HL-60 (cell line): ENCODE measurements around the gene ZNF611.
"Not testable (repeated sequence)": the region's sequence is repeated elsewhere in the genome, so short reads cannot be mapped to it uniquely, and the experiment has no call there.

ENCODE experiments used
- DNase-seq, 2 experiments: peaks; one replicate each; pipeline ENCODE4 v3.0.0-alpha.2; 2010 to 2020; ENCODE audit warnings: low read depth in 1 of 2, low spot score in 1 of 2
- H3K27ac ChIP-seq: fragments of 250-450 bp; sonication (Bioruptor Pico); replicated peaks from 2 replicates; pipeline ENCODE4 v1.5.1; 2020; ENCODE audit warnings: mild to moderate bottlenecking, moderate library complexity
- H3K27me3 ChIP-seq: fragments of 250-450 bp; sonication (Bioruptor Pico); 2 replicates; pipeline ENCODE4 v1.5.1; 2021; ENCODE audit warnings: mild to moderate bottlenecking, moderate library complexity; ENCODE audit not compliant: insufficient read depth, poor library complexity, severe bottlenecking
- H3K4me3 ChIP-seq: replicated peaks from 2 replicates; pipeline ENCODE4 v1.5.1; 2011; ENCODE audit warnings: mild to moderate bottlenecking, control low read depth, low read length; ENCODE audit not compliant: insufficient read depth
- GABPA ChIP-seq: IDR thresholded peaks from 2 replicates; pipeline ENCODE4 v1.6.1; 2012; ENCODE audit warnings: low read depth
- POLR2AphosphoS5 ChIP-seq: IDR thresholded peaks from 2 replicates; pipeline ENCODE4 v1.6.1; 2012; ENCODE audit warnings: low read depth
- SPI1 ChIP-seq: IDR thresholded peaks from 2 replicates; pipeline ENCODE4 v1.6.1; 2012; ENCODE audit warnings: low read depth, mild to moderate bottlenecking, borderline replicate concordance
- TF ChIP-seq, protein P1 (sequence below): IDR thresholded peaks from one replicate; pipeline ENCODE4 v1.5.1; 2011; ENCODE audit warnings: low read length, control low read depth, inconsistent platforms; ENCODE audit not compliant: insufficient read depth
- TF ChIP-seq, protein P2 (sequence below): IDR thresholded peaks from 2 replicates; pipeline ENCODE4 v1.6.1; 2012; ENCODE audit warnings: low read depth; ENCODE audit not compliant: insufficient replicate concordance

ZNF611 gene

GRCh38 chr19:52748336-52748950, 13.6 kb upstream of the ZNF611 start:
- H3K4me3 ChIP-seq, result no peak overlapping the region
- no peak overlapping the region for H3K27ac ChIP-seq
- H3K27me3 ChIP-seq, result no peaks in the 10 kb centered on the region
- TF ChIP-seq, protein P1, sequence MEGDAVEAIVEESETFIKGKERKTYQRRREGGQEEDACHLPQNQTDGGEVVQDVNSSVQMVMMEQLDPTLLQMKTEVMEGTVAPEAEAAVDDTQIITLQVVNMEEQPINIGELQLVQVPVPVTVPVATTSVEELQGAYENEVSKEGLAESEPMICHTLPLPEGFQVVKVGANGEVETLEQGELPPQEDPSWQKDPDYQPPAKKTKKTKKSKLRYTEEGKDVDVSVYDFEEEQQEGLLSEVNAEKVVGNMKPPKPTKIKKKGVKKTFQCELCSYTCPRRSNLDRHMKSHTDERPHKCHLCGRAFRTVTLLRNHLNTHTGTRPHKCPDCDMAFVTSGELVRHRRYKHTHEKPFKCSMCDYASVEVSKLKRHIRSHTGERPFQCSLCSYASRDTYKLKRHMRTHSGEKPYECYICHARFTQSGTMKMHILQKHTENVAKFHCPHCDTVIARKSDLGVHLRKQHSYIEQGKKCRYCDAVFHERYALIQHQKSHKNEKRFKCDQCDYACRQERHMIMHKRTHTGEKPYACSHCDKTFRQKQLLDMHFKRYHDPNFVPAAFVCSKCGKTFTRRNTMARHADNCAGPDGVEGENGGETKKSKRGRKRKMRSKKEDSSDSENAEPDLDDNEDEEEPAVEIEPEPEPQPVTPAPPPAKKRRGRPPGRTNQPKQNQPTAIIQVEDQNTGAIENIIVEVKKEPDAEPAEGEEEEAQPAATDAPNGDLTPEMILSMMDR, result no peak
- TF ChIP-seq SPI1, result no peak
- no peak for TF ChIP-seq GABPA
- TF ChIP-seq, protein P2, sequence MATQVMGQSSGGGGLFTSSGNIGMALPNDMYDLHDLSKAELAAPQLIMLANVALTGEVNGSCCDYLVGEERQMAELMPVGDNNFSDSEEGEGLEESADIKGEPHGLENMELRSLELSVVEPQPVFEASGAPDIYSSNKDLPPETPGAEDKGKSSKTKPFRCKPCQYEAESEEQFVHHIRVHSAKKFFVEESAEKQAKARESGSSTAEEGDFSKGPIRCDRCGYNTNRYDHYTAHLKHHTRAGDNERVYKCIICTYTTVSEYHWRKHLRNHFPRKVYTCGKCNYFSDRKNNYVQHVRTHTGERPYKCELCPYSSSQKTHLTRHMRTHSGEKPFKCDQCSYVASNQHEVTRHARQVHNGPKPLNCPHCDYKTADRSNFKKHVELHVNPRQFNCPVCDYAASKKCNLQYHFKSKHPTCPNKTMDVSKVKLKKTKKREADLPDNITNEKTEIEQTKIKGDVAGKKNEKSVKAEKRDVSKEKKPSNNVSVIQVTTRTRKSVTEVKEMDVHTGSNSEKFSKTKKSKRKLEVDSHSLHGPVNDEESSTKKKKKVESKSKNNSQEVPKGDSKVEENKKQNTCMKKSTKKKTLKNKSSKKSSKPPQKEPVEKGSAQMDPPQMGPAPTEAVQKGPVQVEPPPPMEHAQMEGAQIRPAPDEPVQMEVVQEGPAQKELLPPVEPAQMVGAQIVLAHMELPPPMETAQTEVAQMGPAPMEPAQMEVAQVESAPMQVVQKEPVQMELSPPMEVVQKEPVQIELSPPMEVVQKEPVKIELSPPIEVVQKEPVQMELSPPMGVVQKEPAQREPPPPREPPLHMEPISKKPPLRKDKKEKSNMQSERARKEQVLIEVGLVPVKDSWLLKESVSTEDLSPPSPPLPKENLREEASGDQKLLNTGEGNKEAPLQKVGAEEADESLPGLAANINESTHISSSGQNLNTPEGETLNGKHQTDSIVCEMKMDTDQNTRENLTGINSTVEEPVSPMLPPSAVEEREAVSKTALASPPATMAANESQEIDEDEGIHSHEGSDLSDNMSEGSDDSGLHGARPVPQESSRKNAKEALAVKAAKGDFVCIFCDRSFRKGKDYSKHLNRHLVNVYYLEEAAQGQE, result no peak
- no peak for TF ChIP-seq POLR2AphosphoS5
- DNase-seq, result peak in 1 of 2 experiments; percentile 4

- H3K27ac ChIP-seq, H3K27me3 ChIP-seq, DNase-seq, H3K4me3 ChIP-seq: not testable (repeated sequence)
Measured at GRCh38 chr19:52745919-52746318, 11.1 kb upstream of the ZNF611 start.

- Histone ChIP-seq H3K27ac (no peak overlapping the region), H3K27me3 (no peaks in the 10 kb centered on the region), H3K4me3 (no peak overlapping the region)
- TF ChIP-seq, protein P2, result no peak
- no peak for TF ChIP-seq SPI1
- no peak for TF ChIP-seq GABPA
- TF ChIP-seq, protein P1, result no peak
- no peak for TF ChIP-seq POLR2AphosphoS5
- no peak for DNase-seq
Measured at GRCh38 chr19:52743091-52743490, 8.2 kb upstream of the ZNF611 start.

DNA sequence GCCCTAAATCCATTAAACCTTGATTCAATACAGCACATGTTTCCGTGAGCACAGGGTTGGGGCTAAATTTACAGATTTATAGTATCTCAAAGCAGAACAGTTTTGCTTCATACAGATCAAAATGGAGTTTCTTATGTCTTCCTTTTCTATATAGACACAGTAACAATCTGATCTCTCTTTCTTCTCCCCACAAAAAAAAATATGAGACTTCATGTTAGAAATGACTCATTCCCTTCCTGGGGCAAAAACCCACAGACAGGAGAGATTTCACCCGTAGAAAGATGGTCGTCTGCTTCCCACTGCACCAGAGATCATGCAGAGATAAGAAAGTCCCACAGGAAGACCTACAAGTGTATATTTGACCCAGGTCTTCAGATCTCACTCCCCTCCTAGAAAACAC, 7.7 kb upstream of the ZNF611 start:
- H3K27ac ChIP-seq, result no peak overlapping the region

More for the DNA sequence above, 7.7 kb upstream of the ZNF611 start:
- Histone ChIP-seq H3K4me3 (no peak overlapping the region), H3K27me3 (no peaks in the 10 kb centered on the region)
- DNase-seq, result no peak
- TF ChIP-seq, protein P1, result no peak
- TF ChIP-seq GABPA (no peak), SPI1 (no peak), POLR2AphosphoS5 (no peak)
- TF ChIP-seq, protein P2, result no peak
